ENCODE measurements around the gene ZNF8.
A peak's percentile ranks its signal among the peaks of the same experiment; 100 is the strongest.
"Not testable (repeated sequence)": the region's sequence is repeated elsewhere in the genome, so short reads cannot be mapped to it uniquely, and the experiment has no call there.

The ZNF8 gene

GRCh38 chr19:58300620-58301019, 21.9 kb downstream of the ZNF8 start:
- DNase-seq = no peak

GRCh38 chr19:58304255-58304654, 25.5 kb downstream of the ZNF8 start:
- no peak for DNase-seq

- DNase-seq = no peak
Measured at GRCh38 chr19:58304748-58305064, 26.0 kb downstream of the ZNF8 start.

- DNase-seq = peak; percentile 95
Measured at GRCh38 chr19:58305065-58305931, 26.5 kb downstream of the ZNF8 start, which contains the start of gene ERVK3-1. Gene ERVK3-1 (plus strand): TSS chr19:58305377. CDS start chr19:58312169, 6,792 bp downstream.

- no peak for DNase-seq
Measured at GRCh38 chr19:58305932-58306323, 27.2 kb downstream of the ZNF8 start.

GRCh38 chr19:58307736-58308135, 29.0 kb downstream of the ZNF8 start:
- no peak for DNase-seq

- DNase-seq = not testable (repeated sequence)
Measured at GRCh38 chr19:58310685-58311084, 31.9 kb downstream of the ZNF8 start.

GRCh38 chr19:58311345-58311865, 32.6 kb downstream of the ZNF8 start:
- no peak for DNase-seq

GRCh38 chr19:58315580-58315979, 36.8 kb downstream of the ZNF8 start:
- no peak for DNase-seq

- DNase-seq = no peak
Measured at GRCh38 chr19:58317476-58318072, 38.8 kb downstream of the ZNF8 start.

GRCh38 chr19:58318297-58318696, 39.5 kb downstream of the ZNF8 start:
- DNase-seq = no peak

- no peak for DNase-seq
Measured at GRCh38 chr19:58319241-58319640, 40.5 kb downstream of the ZNF8 start.

- no peak for DNase-seq
Measured at GRCh38 chr19:58325311-58326022, 46.7 kb downstream of the ZNF8 start.

- DNase-seq = no peak
Measured at GRCh38 chr19:58326501-58326913, 47.8 kb downstream of the ZNF8 start.

- DNase-seq = peak; percentile 77
Measured at GRCh38 chr19:58326914-58327726, 48.4 kb downstream of the ZNF8 start, which contains the start of gene ZSCAN22. Gene ZSCAN22 (plus strand): TSS chr19:58326994. CDS start chr19:58334803, 7,809 bp downstream.

GRCh38 chr19:58328999-58329398, 50.2 kb downstream of the ZNF8 start:
- DNase-seq = no peak

GRCh38 chr19:58330458-58330857, 51.7 kb downstream of the ZNF8 start:
- DNase-seq = no peak

- no peak for DNase-seq
Measured at GRCh38 chr19:58332697-58333096, 53.9 kb downstream of the ZNF8 start.

- no peak for DNase-seq
Measured at GRCh38 chr19:58334691-58335249, 56.0 kb downstream of the ZNF8 start.

- no peak for DNase-seq
Measured at GRCh38 chr19:58335630-58336029, 56.9 kb downstream of the ZNF8 start.

GRCh38 chr19:58336216-58336615, 57.5 kb downstream of the ZNF8 start:
- DNase-seq = no peak

GRCh38 chr19:58336820-58337219, 58.1 kb downstream of the ZNF8 start:
- no peak for DNase-seq
